Measurements from ENCODE around the gene FOSL2.

Gene FOSL2

DNA sequence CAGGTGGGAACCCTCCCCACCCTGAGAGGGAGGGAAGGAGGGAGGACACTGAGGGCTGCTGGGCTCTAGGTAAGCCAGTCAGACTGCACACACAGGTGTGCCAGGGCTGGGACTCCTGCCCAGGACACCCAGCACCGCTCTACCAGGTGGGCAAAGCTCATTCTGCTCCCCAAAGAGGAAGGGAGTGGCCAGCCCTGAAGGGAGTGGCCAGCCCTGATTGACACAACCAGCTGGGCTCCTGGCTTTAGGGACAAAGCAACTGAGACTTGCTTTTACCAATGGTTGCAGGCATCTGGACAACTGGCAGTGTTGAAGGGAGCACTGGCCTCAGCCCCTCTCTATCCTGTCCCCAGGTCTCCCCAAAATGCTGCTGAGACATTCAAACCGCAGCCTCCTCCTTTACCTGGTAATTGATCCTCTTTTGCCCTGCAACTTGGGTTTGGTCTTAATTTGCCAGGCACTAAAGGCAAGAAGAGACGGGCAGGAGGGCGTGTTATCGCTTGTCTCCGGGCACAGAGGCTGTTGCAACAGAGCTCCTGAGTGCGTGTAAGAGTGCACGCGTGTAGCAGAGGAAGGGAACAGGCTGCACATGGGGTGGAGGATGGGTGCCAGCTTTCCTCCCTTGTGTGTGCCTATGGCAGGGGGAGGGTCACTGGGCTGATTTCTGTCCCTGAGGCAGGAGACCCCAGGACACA lies 14.5 kb upstream of the FOSL2 start:
- in situ Hi-C loops (cut with MboI; ENCODE audit: low sequenced_read_pairs, unreplicated experiment) = no loop called here
- no peak for DNase-seq (ENCODE audit: low spot score)
- TF ChIP-seq, protein P1, sequence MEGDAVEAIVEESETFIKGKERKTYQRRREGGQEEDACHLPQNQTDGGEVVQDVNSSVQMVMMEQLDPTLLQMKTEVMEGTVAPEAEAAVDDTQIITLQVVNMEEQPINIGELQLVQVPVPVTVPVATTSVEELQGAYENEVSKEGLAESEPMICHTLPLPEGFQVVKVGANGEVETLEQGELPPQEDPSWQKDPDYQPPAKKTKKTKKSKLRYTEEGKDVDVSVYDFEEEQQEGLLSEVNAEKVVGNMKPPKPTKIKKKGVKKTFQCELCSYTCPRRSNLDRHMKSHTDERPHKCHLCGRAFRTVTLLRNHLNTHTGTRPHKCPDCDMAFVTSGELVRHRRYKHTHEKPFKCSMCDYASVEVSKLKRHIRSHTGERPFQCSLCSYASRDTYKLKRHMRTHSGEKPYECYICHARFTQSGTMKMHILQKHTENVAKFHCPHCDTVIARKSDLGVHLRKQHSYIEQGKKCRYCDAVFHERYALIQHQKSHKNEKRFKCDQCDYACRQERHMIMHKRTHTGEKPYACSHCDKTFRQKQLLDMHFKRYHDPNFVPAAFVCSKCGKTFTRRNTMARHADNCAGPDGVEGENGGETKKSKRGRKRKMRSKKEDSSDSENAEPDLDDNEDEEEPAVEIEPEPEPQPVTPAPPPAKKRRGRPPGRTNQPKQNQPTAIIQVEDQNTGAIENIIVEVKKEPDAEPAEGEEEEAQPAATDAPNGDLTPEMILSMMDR (IDR thresholded peaks at IDR 0.05; ENCODE audit: borderline replicate concordance, control extremely low read depth, extremely low read depth, insufficient read depth, missing control alignments) = no peak

DNA sequence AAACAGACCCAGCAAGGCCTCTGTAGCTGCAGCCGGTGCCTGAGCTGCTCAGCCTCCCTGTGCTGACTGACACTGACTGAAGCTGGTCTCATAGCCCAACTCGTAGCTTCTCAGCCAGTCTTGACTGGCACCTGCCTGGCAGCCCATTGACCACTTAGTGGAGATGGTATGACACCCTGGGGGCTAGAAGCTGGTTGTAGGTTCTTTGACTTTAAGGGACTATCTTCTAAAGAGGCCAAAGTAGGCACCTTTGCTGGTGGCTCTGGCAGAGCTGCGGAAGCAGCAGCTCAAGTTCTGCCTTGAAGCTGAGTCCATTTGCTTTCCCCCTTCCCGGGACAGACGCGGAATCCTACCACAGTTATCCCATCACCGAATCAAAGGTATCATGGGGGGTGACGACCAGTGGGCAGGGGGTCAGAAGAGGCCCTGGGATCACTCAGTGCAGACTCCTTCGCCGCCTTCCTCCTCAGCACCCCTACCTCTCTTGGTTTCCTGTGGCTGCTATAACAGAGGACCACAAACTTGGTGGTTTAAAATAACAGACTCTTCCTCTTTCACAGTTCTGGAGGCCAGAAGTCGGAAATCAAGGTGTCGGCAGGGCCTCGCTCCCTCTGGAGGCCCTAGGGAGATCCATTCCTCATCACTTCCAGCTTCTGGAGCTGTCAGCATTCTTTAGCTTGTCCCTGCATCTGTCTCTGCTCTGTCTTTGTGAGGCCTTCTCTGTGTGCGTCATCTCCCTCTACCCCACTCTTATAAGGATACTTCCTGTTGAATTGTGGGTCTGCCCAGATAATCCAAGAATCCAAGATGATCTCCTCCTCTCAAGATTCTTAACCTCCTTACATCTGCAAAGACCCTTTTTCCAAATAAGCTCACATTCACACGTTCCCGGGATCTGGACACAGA lies 13.7 kb upstream of the FOSL2 start:
- no peak for DNase-seq (ENCODE audit: low spot score)
- TF ChIP-seq, protein P1 (IDR thresholded peaks at IDR 0.05; ENCODE audit: borderline replicate concordance, control extremely low read depth, extremely low read depth, insufficient read depth, missing control alignments) = no peak
- in situ Hi-C loops (cut with MboI; ENCODE audit: low sequenced_read_pairs, unreplicated experiment) = no loop called here

DNA sequence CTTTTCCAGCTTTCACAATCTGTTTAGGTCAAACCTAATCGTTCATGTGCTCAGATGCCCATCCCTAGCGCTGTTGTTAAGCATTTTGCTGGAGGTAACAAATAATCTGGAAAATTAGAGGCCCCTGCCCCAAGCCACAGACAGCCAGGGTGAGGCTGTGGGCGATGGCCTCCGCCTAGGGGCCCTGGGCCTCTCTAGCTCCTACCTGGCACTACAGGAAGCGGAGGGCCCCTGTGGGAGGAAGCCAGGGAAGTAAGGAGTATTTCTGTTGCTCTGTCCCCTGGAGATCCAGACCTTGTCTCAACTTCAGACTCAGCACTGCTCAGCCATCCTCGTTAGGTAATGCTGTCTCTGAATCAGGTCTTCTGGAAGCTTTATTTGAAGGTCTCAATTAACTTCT lies 12.4 kb upstream of the FOSL2 start:
- DNase-seq (ENCODE audit: low spot score) = no peak
- in situ Hi-C loops (cut with MboI; ENCODE audit: low sequenced_read_pairs, unreplicated experiment) = no loop called here
- TF ChIP-seq, protein P1 (IDR thresholded peaks at IDR 0.05; ENCODE audit: borderline replicate concordance, control extremely low read depth, extremely low read depth, insufficient read depth, missing control alignments) = no peak

DNA sequence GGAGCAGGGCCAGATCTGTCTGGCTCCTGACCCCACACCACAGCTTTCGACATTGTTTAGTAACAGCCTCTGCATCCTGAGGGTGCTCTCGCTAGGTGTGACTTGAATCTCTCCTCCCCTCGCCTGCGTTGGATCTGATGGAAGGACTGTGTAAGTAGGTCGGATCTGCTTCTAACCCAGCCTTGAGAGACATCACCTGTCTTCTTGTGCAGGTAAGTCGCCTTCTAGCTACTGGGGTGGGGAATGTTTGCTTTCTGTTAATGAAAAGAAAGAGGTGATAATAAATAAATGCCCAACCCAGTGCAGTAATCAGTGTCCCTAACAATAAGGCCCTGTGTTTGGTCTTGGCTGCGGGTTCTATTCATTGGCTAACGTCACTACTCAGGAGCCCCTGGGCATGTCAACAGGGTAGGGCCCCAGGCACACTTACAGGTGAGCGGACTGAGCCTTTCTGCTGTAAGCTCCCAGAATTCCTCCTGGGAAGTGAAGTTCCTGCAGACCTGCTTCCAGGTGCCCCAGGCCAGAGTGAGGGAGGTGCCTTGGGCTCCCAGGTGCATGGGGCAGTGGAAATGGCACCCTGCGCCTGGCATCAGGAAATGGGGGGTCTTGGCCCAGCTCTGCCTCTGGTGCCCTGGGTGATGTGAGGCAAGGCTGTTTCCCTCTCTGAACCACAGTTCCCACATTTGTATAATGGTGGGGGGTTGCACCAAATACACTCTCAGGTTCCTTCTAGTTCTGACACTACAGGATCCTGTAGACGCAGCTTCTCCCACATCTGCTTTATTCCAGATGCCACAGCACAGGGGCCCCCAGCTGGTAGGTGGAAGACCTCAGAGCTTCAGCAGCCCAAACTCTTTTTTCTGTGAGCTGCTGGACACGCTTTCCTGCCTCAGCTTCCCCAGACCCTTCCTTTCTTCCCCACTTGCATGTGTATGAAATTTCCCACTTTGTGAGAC lies 11.2 kb upstream of the FOSL2 start:
- in situ Hi-C loops (cut with MboI; ENCODE audit: low sequenced_read_pairs, unreplicated experiment) = no loop called here
- TF ChIP-seq, protein P1 (IDR thresholded peaks at IDR 0.05; ENCODE audit: borderline replicate concordance, control extremely low read depth, extremely low read depth, insufficient read depth, missing control alignments) = no peak
- DNase-seq (ENCODE audit: low spot score) = no peak

DNA sequence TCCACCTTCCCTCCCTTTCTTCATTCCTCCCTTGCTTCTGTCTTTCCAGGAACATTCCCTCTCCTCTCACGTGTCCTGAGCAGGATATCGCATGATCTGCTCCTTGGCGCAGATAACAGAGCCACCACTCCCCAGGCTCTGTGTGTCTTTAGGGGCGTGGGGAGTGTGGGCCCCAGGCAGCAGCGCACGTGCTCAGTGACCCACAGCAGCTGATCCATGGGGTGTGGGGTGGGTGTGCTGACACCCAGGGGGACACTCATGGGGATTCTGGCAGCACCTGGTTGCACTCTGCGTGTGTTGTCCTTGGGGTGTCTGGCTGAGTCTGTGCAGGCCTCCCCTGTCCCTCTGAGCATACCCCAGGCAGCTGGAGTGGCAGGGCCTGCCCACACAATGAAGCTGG lies 9.9 kb upstream of the FOSL2 start:
- no peak for DNase-seq (ENCODE audit: low spot score)
- in situ Hi-C loops (cut with MboI; ENCODE audit: low sequenced_read_pairs, unreplicated experiment) = no loop called here
- TF ChIP-seq, protein P1 (IDR thresholded peaks at IDR 0.05; ENCODE audit: borderline replicate concordance, control extremely low read depth, extremely low read depth, insufficient read depth, missing control alignments) = no peak

Measured in GM13976 (cell line).